GM10248 (cell line): ENCODE results near the gene TCFL5.
"Not testable (repeated sequence)": the region's sequence is repeated elsewhere in the genome, so short reads cannot be mapped to it uniquely, and the experiment has no call there.

Source experiments
- CTCF ChIA-PET: fragments of 300-600 bp; sonication (Branson Sonifier 250); formaldehyde crosslinking; extraction: SDS; loops from one replicate; lab custom pipeline; 2021; ENCODE audit warnings: antibody characterized with exemption; lab: Yijun Ruan, JAX
- POLR2A ChIA-PET: fragments of 350-650 bp; sonication (Branson Sonifier 250); formaldehyde crosslinking; extraction: SDS; loops from one replicate; lab custom pipeline; 2020; ENCODE audit warnings: antibody characterized with exemption; lab: Yijun Ruan, JAX
- DNase-seq: peaks from one replicate; pipeline ENCODE4 v3.0.0; 2012; ENCODE audit errors: extremely low spot score
- CTCF ChIP-seq: IDR thresholded peaks from 2 replicates; pipeline ENCODE4 v1.5.1; 2012; ENCODE audit warnings: mild to moderate bottlenecking, low read depth; ENCODE audit errors: extremely low read depth, missing control alignments, control extremely low read depth

The TCFL5 gene

DNA sequence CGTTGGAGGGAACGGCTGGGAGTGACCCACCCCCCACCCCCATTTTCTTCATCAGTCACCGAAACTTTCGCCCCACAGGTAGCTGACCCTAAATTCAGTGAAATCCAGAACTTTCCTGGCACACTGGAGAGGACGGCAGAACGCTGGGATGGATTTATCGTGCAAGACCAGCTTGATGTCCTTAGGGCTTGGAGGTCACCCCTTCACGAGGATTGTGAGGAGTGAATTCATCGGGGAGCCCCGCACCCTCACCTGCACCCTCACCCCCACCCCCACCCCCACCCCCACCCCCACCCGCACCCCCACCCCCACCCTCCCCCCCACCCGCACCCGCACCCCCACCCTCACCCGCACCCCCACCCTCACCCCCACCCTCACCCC, 13.3 kb upstream of the TCFL5 start:
- ChIA-PET POLR2A (no interaction called here), CTCF (interaction anchor here (0.7 to 3.2 kb wide), 10 partner anchors 13 to 336 kb away, joined by 3 to 25 read pairs (median 4); partner anchors contain the start of gene TCFL5)
- no peak for TF ChIP-seq CTCF
- DNase-seq = no peak

DNA sequence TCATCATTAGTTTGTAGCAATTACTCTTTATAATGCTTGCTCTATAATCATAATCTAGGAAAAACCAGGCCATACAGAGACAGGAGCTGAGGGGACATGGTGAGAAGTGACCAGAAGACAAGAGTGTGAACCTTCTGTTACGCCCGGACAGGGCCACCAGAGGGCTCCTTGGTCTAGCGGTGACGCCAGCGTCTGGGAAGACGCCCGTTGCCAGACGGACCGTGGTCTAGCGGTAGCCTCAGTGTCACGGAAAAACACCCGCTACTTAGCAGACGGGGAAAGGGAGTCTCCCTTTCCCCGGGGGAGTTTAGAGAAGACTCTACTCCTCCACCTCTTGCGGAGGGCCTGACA, 12.0 kb upstream of the TCFL5 start:
- CTCF ChIA-PET = interaction anchor here (0.8 to 2.8 kb wide), 10 partner anchors 11 to 135 kb away, joined by 3 to 9 read pairs (median 5); partner anchors contain the start of gene TCFL5
- peak; percentile 53 for TF ChIP-seq CTCF
- DNase-seq, POLR2A ChIA-PET: not testable (repeated sequence)

- no peak for DNase-seq
- no peak for TF ChIP-seq CTCF
- CTCF ChIA-PET = interaction anchor here (0.8 to 2.8 kb wide), 9 partner anchors 11 to 136 kb away, joined by 3 to 9 read pairs (median 5); partner anchors contain the start of gene TCFL5
- POLR2A ChIA-PET = no interaction called here
These were observed 11.7 kb upstream of the TCFL5 start for GRCh38 chr20:62873280-62873679.

- no peak for DNase-seq
- TF ChIP-seq CTCF = no peak
- ChIA-PET POLR2A (no interaction called here), CTCF (interaction anchor here (1.3 to 2.8 kb wide), 7 partner anchors 11 to 136 kb away, joined by 4 to 9 read pairs (median 6); partner anchors contain the start of gene TCFL5)
These were observed 11.2 kb upstream of the TCFL5 start for GRCh38 chr20:62872862-62873261.

DNA sequence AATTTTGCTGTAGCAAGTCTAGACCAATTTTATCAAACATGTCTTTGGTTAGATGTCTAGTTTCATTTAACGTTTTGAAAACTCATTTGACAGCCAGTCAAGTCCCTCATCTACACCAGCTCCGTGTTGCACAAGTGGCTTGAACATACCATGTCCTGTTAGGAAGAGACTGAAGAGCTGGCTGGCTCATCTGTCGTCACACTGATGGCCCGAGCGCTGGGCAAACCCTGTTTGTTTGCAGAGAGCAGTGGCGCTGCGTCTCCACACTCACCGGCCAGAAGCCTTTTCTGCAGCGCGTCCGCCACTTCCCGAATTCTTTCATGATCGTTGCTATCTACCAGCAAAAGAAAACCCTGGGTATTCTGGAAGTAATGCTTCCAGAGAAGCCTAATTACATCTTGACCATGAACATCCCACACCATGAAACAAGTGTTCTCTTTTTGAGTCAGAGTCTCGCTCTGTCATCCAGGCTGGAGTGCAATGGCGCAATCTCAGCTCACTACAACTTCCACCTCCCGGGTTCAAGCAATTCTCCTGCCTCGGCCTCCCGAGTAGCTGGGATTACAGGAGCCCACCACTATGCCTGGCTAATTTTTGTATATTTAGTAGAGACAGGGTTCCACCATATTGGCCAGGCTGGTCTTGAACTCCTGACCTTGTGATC, 10.7 kb upstream of the TCFL5 start:
- CTCF ChIA-PET = interaction anchor here (1.3 to 2.8 kb wide), 6 partner anchors 15 to 137 kb away, joined by 4 to 9 read pairs (median 6); no protein-coding TSS in a partner anchor
- TF ChIP-seq CTCF = no peak
- POLR2A ChIA-PET = no interaction called here
- DNase-seq = no peak

GRCh38 chr20:62864207-62864606, 2.6 kb upstream of the TCFL5 start:
- TF ChIP-seq CTCF = no peak
- ChIA-PET POLR2A (no interaction called here), CTCF (no interaction called here)
- no peak for DNase-seq
